Panc1 (cell line): Measurements from ENCODE around the gene GRPEL2. TPM values are rescaled to one million over a fixed set of nuclear protein-coding genes. Genes with fewer than 3 reads are reported as not detected.

Experiments used
- ATAC-seq: fragments of 200-7000 bp; cut with Tn5 transposase; 2 replicates; pipeline ENCODE4 v1.9.1; 2020; ENCODE audit warnings: mild to moderate bottlenecking, moderate library complexity
- BruUV-seq: library from RNA; stranded (reverse); fragments of 400-500 nt; replicated peaks from 2 replicates; lab custom pipeline; 2021; lab: Mats Ljungman, UMichigan
- CTCF ChIA-PET: fragments of 300-600 bp; sonication (Branson Sonifier 250); formaldehyde crosslinking; loops from one replicate; lab custom pipeline; 2022; ENCODE audit warnings: antibody characterized with exemption; lab: Charles Lee
- POLR2A ChIA-PET: fragments of 300-600 bp; sonication (Branson Sonifier 250); formaldehyde crosslinking; loops from one replicate; lab custom pipeline; 2022; ENCODE audit warnings: antibody characterized with exemption; lab: Charles Lee
- DNase-seq: peaks from one replicate; pipeline ENCODE4 v3.0.0-alpha.2; 2010; ENCODE audit warnings: low read depth, low spot score
- H3K27ac ChIP-seq: 2 replicates; pipeline ENCODE4 v1.5.1; 2011; ENCODE audit warnings: mild to moderate bottlenecking, low read length, inconsistent platforms
- H3K27me3 ChIP-seq: fragments of 200-500 bp; sonication (Bioruptor generic); 2 replicates; pipeline ENCODE4 v1.6.0; 2014; ENCODE audit warnings: low read length, inconsistent platforms; ENCODE audit not compliant: control insufficient read depth, insufficient read depth
- H3K36me3 ChIP-seq: fragments of 200-500 bp; sonication (Bioruptor generic); 2 replicates; pipeline ENCODE4 v1.5.1; 2014; ENCODE audit warnings: inconsistent platforms, mild to moderate bottlenecking, low read length, moderate library complexity; ENCODE audit not compliant: control insufficient read depth, insufficient read depth
- H3K4me1 ChIP-seq: 2 replicates; pipeline ENCODE4 v1.5.1; 2011; ENCODE audit warnings: inconsistent platforms, mild to moderate bottlenecking, low read length, moderate library complexity; ENCODE audit not compliant: control insufficient read depth, insufficient read depth
- H3K4me3 ChIP-seq, 2 experiments: 2 replicates each; pipeline ENCODE4 v1.5.1; 2011 to 2012; ENCODE audit warnings: low read depth in 2 of 2, low read length in 2 of 2, mild to moderate bottlenecking in 2 of 2, inconsistent platforms in 1 of 2, moderate library complexity in 1 of 2
- H3K9me3 ChIP-seq: fragments of 200-500 bp; sonication (Bioruptor generic); 2 replicates; pipeline ENCODE4 v1.5.1; 2014; ENCODE audit warnings: low read depth, mild to moderate bottlenecking, inconsistent platforms, low read length, moderate library complexity; ENCODE audit not compliant: control insufficient read depth, insufficient read depth
- POLR2AphosphoS5 ChIP-seq: IDR thresholded peaks from 2 replicates; pipeline ENCODE4 v1.6.1; 2012; ENCODE audit warnings: mild to moderate bottlenecking, low read depth, low read length, moderate library complexity
- SIN3A ChIP-seq: IDR thresholded peaks from 2 replicates; pipeline ENCODE4 v1.6.1; 2012; ENCODE audit warnings: low read depth, mild to moderate bottlenecking, low read length, moderate library complexity, borderline replicate concordance; ENCODE audit not compliant: insufficient read depth
- TCF7L2 ChIP-seq: IDR thresholded peaks from 2 replicates; pipeline ENCODE4 v1.6.1; 2011; ENCODE audit warnings: mild to moderate bottlenecking, low read depth, low read length, inconsistent platforms
- in situ Hi-C: cut with HindIII; loops from 2 replicates; pipeline ENCODE4 v1.10.0; 2016; ENCODE audit warnings: low sequenced_read_pairs, low pct_unique_long_range_greater_than_20kb
- intact Hi-C: fragments of 100-400 bp; cut with micrococcal nuclease; formaldehyde crosslinking; loops from one replicate; pipeline ENCODE4 v1.10.0; 2022; ENCODE audit not compliant: unreplicated experiment
- total RNA-seq: library from RNA; stranded (reverse); gene quantifications from one replicate; pipeline ENCODE4 v1.2.1, GENCODE V29; 2021; ENCODE audit not compliant: unreplicated experiment
- TF ChIP-seq, protein P1 (sequence below): fragments of 450-650 bp; IDR thresholded peaks from 2 replicates; pipeline ENCODE4 v1.5.1; 2017; ENCODE audit warnings: mild to moderate bottlenecking
- TF ChIP-seq, protein P2 (sequence below), 2 experiments: IDR thresholded peaks; 2 replicates each; pipeline ENCODE4 v1.6.1; 2011 to 2012; ENCODE audit warnings: low read depth in 2 of 2, control low read depth in 1 of 2, low read length in 1 of 2, mild to moderate bottlenecking in 1 of 2, moderate library complexity in 1 of 2; ENCODE audit not compliant: insufficient read depth in 1 of 2

Gene GRPEL2
- total RNA-seq, 1 experiment from 2014 or later = 30.1 TPM

DNA sequence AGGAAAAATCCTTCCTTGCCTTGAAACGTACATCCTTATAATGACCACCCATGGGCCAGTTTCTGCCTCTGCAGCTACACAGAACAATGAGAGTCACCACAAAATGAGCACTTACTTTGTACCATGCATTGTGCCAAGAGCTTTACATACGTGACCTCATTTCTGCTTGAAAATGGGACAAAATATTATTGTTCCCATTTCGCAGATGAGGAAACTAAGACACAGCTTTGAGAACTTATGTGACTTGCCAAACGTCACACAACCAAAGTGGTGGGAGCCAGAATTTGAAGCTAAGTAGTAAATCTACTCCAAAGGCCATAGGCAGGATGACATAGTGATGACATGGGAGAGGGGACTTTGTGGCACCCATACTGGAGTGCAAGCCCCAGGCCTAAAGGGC lies 34.8 kb upstream of the GRPEL2 start:
- Histone ChIP-seq H3K36me3 (no peaks in the 10 kb centered on the region), H3K4me1 (no peaks in the 10 kb centered on the region; the same call in 1 of the 2 replicates), H3K27me3 (no peaks in the 10 kb centered on the region), H3K9me3 (no peaks in the 10 kb centered on the region), H3K4me3 (no peak overlapping the region), H3K27ac (no peak overlapping the region)
- intact Hi-C loops (no loop called here), in situ Hi-C loops (no loop called here)
- no peak for ATAC-seq
- DNase-seq = no peak
- CTCF ChIA-PET = no interaction called here
- TF ChIP-seq, protein P1, sequence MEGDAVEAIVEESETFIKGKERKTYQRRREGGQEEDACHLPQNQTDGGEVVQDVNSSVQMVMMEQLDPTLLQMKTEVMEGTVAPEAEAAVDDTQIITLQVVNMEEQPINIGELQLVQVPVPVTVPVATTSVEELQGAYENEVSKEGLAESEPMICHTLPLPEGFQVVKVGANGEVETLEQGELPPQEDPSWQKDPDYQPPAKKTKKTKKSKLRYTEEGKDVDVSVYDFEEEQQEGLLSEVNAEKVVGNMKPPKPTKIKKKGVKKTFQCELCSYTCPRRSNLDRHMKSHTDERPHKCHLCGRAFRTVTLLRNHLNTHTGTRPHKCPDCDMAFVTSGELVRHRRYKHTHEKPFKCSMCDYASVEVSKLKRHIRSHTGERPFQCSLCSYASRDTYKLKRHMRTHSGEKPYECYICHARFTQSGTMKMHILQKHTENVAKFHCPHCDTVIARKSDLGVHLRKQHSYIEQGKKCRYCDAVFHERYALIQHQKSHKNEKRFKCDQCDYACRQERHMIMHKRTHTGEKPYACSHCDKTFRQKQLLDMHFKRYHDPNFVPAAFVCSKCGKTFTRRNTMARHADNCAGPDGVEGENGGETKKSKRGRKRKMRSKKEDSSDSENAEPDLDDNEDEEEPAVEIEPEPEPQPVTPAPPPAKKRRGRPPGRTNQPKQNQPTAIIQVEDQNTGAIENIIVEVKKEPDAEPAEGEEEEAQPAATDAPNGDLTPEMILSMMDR = no peak
- TF ChIP-seq TCF7L2 (no peak), SIN3A (no peak)
- BruUV-seq = no TSS peak
- POLR2A ChIA-PET = no interaction called here

DNA sequence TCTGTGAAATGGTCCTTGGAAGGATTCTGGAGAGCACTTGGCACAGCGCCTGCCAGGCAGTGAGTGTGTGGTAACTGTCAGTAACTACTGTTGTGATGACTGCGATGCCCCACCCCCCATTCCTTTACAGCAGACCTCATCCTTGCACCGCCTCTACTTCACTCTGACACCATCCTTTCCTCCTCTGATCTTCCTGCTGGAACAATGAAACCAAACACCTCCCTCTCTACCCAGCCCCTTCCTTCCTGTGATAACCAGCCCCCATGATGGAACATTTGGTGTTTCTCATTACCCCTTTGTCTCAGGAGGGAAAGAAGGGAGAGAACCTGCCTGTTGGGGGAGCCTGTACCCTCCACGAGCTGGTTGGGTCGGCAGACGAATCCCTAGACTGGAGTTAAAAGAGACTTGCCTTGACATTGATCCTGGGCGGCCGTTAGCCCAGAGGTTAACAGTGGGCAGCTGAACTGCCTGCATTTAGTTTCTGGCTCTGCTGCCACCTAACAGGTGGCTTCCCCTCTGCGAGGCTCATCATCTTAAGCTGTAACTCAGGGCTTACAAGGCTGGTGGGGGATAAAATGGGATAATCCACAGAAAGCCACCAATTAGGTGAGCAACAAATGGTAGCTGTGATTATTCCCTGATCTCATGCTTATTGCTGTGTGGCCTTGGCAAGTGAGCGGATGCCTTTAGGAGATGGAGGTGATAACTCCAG lies 34.2 kb upstream of the GRPEL2 start:
- no TSS peak for BruUV-seq
- Histone ChIP-seq H3K4me1 (no peaks in the 10 kb centered on the region; the same call in 1 of the 2 replicates), H3K27ac (no peak overlapping the region), H3K36me3 (no peaks in the 10 kb centered on the region), H3K27me3 (no peaks in the 10 kb centered on the region), H3K4me3 (no peak overlapping the region), H3K9me3 (no peaks in the 10 kb centered on the region)
- intact Hi-C loops (no loop called here), in situ Hi-C loops (no loop called here)
- ChIA-PET CTCF (no interaction called here), POLR2A (no interaction called here)
- ATAC-seq (0 out of 2 replicates have a peak, but pooled peaks have one; percentile 19), DNase-seq (no peak)
- TF ChIP-seq SIN3A = no peak
- TF ChIP-seq, protein P1 = no peak
- TF ChIP-seq, protein P2, sequence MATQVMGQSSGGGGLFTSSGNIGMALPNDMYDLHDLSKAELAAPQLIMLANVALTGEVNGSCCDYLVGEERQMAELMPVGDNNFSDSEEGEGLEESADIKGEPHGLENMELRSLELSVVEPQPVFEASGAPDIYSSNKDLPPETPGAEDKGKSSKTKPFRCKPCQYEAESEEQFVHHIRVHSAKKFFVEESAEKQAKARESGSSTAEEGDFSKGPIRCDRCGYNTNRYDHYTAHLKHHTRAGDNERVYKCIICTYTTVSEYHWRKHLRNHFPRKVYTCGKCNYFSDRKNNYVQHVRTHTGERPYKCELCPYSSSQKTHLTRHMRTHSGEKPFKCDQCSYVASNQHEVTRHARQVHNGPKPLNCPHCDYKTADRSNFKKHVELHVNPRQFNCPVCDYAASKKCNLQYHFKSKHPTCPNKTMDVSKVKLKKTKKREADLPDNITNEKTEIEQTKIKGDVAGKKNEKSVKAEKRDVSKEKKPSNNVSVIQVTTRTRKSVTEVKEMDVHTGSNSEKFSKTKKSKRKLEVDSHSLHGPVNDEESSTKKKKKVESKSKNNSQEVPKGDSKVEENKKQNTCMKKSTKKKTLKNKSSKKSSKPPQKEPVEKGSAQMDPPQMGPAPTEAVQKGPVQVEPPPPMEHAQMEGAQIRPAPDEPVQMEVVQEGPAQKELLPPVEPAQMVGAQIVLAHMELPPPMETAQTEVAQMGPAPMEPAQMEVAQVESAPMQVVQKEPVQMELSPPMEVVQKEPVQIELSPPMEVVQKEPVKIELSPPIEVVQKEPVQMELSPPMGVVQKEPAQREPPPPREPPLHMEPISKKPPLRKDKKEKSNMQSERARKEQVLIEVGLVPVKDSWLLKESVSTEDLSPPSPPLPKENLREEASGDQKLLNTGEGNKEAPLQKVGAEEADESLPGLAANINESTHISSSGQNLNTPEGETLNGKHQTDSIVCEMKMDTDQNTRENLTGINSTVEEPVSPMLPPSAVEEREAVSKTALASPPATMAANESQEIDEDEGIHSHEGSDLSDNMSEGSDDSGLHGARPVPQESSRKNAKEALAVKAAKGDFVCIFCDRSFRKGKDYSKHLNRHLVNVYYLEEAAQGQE (IDR thresholded peaks at IDR 0.05; ENCODE audit: insufficient read depth in 1 of 2, low read depth in 2 of 2, low read length in 1 of 2) = no peak
- TF ChIP-seq TCF7L2 = no peak
- no peak for TF ChIP-seq POLR2AphosphoS5
